GM21786 (cell line): ENCODE measurements around the gene GDNF.
"Not testable (repeated sequence)": the region's sequence is repeated elsewhere in the genome, so short reads cannot be mapped to it uniquely, and the experiment has no call there.

Experiments
- ATAC-seq: cut with Tn5 transposase; IDR thresholded peaks from one replicate; pipeline ENCODE4 v1.9.1; 2021; ENCODE audit not compliant: unreplicated experiment

The GDNF gene

DNA sequence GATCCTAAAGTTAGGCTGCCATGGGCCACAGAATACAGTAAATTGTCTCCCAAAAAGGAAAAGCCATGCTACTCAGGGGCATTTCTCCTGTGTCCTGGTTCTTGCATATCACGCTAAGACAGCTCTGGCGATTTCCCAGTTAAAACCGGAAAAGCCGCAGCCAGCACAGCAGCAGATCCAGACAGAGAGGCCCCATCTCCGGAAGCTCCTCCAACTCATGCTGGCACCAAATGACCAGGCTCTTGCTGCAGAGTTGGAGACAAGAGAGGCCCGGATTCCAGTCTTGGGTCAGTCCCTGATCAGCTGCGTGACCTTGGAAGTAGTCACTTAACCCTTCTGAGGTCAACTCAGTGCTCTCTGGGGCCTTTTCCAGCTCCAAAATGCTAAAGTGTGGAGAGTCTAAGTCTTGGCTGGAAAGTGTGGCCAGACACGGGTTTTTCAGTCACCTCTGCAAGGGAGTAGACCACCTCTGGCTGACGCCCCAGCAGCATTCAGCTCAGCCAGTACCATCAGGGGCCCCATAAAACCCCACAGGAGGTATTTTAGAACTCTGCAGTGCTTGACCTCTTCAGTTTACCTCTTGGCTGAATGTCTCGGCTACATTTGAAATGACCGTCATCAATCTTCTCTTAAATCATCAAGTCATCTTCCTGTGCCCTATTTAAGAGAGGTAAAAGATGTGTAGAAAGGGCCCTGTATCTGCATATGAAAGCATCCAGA, 16.2 kb downstream of the GDNF start:
- no peak for ATAC-seq

DNA sequence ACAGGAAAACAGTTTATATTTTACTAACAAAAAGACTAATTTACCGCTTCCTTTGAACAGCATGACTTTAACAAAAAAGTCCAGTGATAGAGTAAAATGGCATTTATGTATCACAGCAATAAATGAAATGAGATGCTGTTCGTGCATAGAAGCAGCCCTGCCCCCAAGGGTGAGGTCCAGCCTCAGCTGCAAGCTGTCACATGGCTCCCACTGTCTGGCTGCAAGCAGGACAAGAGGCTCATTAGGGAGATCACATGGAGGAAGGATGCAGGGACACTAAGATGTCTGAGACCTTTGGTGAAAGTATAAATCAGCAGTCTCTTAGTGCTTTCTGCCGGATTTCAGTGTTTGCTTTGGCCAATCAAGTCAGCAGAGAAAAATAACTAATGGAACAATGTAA, 23.0 kb downstream of the GDNF start:
- ATAC-seq, result no peak

DNA sequence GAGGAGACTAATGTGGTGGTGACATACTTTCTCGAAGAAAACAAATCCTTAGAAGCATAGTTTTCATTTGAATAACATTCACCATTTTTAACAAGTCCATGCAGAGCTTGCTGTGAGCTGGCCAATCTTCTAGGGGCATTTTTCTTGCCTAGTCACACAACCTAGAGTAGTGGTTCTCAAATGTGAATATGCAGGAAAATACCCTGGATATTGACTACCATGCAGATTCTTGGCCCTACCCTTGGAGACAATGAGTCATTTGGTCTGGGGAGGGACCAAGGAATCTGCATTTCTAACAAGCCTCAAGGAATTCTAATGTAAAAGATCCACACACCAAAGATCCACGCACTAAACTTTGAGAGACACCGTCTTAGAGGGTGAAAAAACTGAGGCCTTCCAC, 23.5 kb downstream of the GDNF start:
- ATAC-seq, result no peak

DNA sequence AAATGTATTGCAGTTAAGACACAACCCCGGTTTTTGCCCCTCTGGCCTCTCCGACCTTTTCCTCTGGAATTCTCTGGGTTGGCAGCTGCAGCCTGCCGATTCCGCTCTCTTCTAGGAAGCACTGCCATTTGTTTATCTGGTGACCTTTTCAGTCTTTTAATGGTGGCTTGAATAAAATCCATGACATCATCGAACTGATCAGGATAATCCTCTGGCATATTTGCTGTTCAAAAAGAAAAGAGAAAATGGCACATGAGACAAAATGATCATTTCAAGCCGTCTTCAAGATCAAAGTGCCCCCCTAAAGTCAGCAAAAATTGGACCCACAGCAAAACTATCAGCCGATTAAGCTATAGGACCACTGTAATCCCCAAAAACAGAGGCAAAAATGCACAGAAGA, 23.9 kb downstream of the GDNF start:
- no peak for ATAC-seq

DNA sequence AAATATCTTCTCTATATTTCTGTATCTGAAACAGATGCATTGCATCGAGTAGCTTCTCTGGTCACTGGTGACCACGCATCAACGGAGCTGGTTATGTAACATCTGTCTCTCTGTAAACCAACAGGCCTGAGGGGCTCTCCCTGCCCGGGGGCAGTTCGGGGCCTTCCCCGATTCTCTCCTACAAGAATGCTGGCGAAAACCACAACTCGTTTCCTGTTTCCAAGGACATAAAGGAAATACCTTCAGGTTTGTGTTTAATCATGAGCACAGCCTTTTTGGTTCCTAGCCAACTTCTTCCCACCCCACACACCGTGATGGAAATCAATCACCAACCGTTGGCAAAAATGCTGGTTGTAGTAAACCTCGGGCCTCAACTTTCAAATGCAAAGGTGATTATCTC, 25.1 kb downstream of the GDNF start:
- no peak for ATAC-seq

DNA sequence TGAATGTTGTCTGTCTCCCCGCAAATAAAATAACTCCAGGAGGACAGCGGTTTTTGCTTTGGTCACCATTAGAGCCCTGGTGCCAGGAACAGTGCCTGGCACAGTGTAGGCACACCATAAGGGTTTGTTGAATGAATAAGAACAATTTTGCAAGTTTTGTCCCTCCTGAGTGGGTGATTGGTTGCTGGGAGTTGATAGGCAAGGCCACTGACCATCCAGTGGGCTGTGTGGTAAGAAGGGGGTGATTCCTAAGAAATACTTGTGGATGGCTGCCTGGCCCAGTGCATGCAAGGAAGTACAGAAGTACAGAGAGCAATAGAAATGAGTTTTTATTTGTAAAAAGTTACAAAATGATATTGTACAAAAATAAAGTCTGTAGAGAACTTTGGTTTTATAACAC, 27.5 kb downstream of the GDNF start:
- no peak for ATAC-seq

DNA sequence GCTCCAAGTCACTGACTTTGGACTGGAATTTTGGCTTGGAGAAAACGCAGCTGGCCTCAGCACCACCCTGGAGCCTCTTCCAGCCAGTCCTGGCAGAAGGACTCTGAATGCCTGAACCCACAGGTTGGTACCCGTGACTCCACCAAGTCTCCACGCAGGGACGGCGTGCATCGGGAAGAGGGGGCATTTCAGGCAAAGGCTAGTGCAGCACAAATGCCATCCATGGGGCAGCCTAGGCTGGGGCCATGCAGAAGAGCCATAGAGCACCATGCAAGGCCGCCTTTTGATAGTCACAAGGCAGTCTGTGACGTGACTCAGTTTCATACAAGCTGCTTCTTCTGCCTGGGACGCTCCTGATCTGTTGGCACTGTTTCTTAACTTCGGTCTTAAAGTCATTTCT, 28.0 kb downstream of the GDNF start:
- ATAC-seq, result no peak

DNA sequence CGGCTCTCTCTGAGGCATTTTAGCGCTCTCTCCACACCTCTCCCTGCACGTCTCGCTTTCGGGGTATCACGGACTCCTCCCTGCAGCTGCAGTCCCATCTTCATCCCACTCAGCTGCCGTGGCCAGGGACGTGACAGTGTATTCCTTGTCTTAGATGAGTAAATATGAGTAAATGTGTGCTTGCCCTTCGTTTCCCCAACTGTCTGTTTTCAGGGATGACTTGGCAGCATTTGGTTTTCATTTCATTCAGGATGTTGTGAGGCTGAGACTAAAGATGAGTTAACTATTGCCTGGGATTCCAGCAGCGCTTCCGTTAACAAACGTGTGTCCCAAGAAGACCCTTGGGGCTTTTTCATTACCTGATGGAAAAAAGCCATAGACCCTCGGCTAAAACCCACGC, 29.5 kb downstream of the GDNF start:
- no peak for ATAC-seq

DNA sequence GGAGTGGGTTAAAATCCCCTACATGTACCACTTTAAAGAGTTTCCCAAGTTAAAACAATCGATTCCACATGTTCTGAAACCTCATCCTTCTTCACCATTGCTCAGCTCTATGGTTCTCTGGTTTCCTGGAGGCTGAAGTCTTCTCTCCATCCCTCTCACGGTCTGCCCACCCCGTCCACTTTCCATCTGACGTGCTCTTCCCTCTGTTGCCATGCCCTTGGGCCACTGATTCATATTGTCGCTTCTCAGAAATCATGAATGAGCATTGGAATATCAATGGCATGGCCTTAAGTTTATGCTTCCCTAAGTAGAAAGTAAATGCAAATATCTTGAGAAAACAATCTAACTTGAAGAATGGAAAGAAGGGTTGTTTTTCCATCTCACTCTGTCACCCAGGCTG, 30.9 kb downstream of the GDNF start:
- ATAC-seq, result no peak

DNA sequence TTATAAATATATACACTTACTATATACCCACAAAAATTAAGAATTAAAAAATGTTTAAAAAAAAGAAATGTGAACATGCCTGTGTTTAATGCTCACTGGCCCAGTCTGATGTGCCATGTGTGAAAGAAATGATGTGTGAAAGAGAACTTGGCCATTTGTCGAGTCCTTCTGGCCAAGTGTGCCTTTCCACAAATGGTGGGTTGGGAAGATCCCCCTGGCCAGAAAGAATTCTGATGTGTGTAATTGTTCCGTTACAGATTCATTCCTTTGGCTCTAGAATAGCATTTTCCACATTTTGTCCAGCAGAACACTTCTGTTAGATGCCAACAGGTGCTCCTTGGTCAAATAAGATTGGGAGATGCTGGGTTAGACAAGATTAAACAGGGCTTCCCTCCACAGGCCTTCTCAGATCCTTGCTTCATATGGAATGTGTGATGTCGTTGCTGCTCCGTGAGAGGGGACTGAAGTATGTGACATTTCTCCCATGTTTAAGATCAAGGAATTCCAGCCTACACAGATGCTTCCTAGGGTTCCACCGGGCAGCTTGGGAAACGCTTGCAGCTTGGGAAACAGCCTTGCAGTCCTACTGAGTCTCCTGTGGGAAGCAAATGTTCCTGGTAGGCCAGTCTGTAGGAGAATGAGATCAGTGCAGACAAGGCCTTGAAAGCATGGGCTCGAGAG, 32.1 kb downstream of the GDNF start:
- ATAC-seq, result no peak

DNA sequence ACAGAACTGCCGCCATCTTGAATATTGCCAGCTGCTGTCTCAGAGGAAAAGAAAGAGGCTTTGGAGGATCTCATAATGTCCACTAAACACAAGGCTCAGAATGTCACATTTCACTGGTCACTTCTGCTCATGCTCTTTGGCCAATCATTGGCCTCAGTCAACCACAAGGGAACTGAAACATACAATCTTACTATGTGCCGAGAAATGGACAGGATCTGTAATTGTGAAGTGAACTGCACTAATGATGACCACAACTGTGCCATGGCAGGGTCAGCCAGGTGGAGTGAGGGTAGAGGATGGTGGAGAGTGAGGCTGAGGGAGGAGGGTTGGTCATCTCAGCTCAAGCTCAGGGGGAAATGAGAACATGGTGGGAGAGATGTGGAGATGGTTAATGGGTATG, 32.8 kb downstream of the GDNF start:
- no peak for ATAC-seq

DNA sequence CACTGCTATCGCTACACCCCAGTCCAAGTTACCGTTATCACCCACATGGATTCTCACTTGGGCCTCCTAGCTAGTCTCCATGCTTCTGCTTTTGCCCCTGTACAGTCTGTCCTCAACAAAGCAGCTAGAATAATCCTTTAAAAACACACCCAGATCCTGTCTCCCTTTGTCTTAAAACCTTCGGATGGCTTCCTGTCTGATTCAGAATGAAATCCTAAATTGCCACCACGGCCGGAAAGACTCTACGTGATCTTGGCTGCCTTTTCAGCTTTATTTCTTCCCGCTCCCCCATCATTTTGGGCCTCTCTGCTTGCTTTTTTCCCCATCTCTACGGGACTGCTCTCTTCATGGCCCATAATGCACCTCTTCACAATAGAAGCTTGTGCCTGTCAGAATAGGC, 33.4 kb downstream of the GDNF start:
- ATAC-seq, result no peak

DNA sequence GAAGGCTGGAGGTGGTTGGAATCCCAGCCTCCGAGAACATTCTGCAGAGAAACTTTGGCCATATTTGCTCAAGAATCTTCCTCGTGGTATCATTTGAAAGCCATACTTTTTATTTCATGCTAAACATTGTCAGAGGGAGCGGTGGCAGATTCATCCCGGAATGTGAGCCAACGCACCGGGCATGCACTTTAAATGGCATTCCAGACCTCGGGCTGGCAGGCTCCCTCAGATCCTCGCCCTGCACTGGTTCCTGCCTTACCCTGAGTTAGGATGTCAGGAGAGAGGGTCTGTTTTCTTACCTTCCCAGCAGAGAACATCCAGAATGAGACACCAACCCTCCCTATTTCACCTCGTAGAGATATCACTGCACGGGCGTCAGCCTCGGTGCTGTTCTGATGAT, 33.8 kb downstream of the GDNF start:
- ATAC-seq, result no peak

DNA sequence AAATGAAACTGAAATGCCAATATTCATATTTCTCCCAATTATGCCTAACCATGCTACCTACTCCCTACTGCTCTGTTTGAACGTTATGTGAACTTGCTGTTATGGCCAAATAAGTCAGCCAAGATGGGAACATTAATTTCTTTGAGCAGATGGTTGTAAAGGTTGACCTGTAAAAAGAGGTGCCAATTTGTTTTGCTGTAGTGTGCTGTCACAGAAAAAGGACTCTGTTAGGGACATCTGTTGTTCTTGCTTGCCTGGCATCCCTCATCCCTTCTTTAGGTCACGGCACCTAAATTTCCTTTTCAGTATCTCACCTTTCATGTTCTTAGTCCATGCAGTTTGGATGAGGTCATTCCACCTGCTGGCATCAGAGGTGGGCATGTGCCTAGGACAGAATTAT, 35.4 kb downstream of the GDNF start:
- ATAC-seq, result no peak

DNA sequence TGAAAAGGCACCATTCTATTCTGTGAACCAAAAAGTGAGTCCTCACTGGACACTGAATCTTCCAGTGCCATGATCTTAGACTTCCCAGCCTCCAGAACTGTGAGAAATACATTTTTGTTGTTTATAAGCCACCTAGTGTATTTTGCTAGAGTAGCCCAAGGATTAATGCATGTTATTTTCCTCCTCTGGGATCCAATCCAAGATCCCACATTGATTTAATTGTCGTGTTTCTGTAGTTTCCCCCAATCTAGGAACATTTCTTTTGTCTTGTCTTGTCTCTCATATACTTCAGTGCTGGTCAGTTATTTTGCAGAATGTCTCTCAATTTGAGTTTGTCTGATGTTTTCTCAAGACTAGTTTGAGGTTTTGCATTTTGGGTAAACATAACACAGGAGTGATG, 36.4 kb downstream of the GDNF start:
- no peak for ATAC-seq

DNA sequence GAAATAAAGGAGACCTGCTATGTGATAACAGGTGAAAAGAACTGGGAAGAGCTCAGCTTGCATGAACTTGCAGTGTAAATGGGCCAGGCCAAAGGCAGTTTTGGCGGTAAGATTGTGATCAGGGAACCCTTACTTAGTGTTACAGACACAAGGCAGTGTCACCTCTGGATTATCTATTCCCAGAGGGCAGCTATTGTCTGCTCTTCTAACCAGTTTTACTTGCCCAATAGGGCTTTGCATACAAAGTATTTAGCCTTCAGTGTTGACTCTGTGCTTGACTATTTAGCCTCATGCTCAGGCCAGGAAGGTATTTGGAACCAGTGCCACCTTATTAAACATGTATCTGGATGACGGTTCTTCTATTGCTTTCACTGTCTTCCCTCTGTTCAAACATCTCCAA, 38.3 kb downstream of the GDNF start:
- ATAC-seq, result no peak

DNA sequence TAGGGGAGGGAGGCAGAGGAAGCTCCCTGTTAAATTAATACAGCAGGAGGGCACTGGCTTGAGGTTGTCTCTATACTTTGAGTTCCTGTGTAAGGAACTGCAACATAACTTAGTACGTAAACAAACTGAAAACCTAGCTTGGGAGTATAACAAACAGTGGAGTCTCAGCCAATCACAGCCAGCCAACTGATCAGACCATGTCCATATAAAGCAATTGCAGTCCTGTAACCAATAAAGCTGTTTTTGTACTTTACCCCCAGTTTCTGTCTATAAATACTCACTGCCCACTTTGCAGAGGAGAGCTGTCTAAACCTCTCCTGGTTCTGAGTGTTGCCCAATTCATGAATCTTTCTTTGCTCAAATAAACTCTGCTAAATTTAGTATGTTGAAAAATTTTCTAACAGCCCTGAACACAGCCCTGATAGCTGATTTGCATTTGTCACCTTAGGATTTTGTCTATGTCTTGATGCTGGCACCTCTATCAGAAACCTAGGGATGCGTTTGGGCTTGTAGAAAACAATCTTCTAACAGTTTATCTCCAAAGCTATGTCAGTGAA, 39.9 kb downstream of the GDNF start:
- ATAC-seq, result no peak

DNA sequence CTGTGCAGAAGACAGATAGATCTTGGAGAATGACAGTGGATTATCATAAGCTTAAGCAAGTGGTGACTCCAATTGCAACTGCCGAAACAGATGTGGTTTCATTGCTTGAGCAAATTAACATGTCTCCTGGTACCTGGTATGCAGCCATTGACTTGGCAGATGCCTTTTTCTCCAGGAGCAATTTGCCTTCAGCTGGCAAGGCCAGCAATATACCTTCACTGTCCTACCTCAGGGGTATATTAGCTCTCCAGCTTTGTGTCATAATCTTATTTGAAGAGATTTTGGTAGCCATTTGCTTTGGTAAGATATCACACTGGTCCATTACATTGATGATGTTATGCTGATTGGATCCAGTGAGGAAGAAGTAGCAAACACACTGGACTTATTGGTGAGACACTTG, 43.4 kb downstream of the GDNF start:
- not testable (repeated sequence) for ATAC-seq

DNA sequence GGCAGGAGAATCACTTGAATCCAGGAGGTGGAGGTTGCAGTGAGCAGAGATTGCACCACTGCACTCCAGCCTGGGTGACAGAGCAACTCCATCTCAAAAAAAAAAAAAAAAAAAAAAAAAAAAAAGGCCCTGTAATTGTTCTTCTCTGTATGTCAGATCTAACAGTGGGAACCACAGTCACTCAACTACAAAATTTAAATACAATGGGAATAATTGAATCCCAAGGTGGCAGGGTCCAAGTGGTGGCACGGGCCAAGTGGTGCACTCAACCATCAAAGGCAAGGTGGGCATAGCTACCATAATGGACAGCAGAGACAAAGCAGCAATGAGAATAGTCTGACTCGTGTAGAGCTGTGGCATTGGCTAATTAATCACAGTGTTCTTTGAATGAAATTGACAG, 44.5 kb downstream of the GDNF start:
- not testable (repeated sequence) for ATAC-seq

DNA sequence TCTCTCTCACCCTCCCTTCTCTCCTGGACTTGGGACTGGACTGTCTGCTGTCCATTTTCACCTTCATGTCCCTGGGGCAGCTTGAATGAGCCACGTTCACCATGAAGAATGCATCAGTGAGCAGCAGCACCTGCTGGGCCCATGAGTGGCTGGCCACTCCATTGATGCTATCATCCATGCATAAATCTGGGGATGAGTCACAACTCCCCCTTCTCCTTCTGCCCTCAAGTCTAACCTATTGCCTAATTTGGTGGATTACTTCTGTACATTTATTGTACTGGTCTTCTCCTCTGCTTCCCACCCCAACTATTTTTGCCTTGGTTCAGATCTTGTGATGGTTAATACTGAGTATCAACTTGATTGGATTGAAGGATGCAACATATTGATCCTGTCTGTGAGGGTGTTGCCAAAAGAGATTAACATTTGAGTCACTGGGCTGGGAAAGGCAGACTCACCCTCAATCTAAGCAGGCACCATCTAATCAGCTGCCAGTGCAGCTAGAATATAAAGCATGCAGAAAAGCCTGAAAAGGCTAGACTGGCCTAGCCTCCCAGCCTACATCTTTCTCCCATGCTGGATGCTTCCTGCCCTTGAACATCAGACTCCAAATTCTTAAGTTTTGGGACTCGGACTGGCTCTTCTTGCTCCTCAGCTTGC, 46.7 kb downstream of the GDNF start:
- ATAC-seq, result no peak

DNA sequence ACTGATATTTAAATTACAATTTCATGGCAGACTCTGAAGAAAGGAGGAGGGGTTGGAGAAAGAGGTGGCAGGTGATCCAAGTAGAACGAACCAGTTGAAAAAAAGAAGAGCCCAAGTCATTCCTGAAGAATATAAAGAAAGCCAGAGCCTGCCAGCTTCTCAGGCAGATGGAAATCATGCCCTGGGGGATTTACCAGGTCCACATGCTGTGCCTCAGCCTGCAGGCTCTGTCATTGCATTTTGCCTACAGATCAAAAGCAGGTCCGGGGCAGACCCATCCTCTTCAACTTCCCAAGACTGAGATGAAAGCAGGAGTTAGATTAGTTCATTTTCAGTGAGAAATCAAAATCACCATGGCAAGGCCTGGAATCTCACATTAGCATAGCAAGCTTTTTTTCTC, 48.5 kb downstream of the GDNF start:
- no peak for ATAC-seq

DNA sequence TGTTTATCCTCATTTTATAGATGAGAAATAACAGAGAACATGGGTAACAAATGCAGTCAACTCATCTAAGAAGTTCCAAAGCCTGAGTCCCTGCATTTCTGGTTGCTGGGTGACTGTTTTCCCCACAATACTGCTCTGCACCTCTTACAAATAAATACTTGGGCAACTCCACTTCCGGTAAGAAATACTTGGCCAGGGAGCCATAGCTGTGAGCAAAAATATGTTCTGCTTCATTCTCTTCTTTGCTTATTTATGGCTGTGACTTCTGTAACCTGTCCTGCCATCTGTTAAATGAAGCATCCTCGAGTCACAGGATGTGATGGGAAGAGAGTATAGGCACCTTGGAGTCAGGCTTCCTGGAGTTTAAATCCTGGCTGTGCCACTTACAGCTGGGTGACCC, 49.9 kb downstream of the GDNF start:
- no peak for ATAC-seq
